SK-N-SH (cell line): Measurements from ENCODE around the gene CHPF2.

Experiments used
- CTCF ChIP-seq: fragments of 200-600 bp; sonication (generic); IDR thresholded peaks from 2 replicates; pipeline ENCODE4 v1.6.1; 2017; ENCODE audit warnings: antibody characterized with exemption, mild to moderate bottlenecking, moderate library complexity
- EZH2phosphoT487 ChIP-seq: fragments of 200-600 bp; sonication (generic); IDR thresholded peaks from 2 replicates; pipeline ENCODE4 v1.6.1; 2017; ENCODE audit warnings: low read depth, mixed run types, mild to moderate bottlenecking, antibody characterized with exemption, moderate library complexity, borderline replicate concordance
- FOSL2 ChIP-seq: IDR thresholded peaks from 2 replicates; pipeline ENCODE4 v1.4.0; 2012; ENCODE audit warnings: low read depth, mild to moderate bottlenecking, moderate library complexity, borderline replicate concordance
- FOXJ3 ChIP-seq: sonication (generic); formaldehyde crosslinking; IDR thresholded peaks from 2 replicates; pipeline ENCODE4 v1.5.1; 2020; ENCODE audit warnings: mild to moderate bottlenecking, missing genetic modification reagents
- NFIC ChIP-seq: IDR thresholded peaks from 2 replicates; pipeline ENCODE4 v1.4.0; 2012; ENCODE audit warnings: borderline replicate concordance
- POLR2AphosphoS5 ChIP-seq: IDR thresholded peaks from 2 replicates; pipeline ENCODE4 v1.6.1; 2012; ENCODE audit warnings: low read depth, low read length
- RAD21 ChIP-seq: IDR thresholded peaks from 2 replicates; pipeline ENCODE4 v1.6.1; 2012; ENCODE audit warnings: mild to moderate bottlenecking, low read length
- RXRA ChIP-seq: IDR thresholded peaks from 2 replicates; pipeline ENCODE4 v1.4.0; 2012; ENCODE audit warnings: low read depth, mild to moderate bottlenecking, borderline replicate concordance
- TF ChIP-seq, protein P1 (sequence below): IDR thresholded peaks from 2 replicates; pipeline ENCODE4 v1.4.0; 2012; ENCODE audit warnings: low read depth

DNA sequence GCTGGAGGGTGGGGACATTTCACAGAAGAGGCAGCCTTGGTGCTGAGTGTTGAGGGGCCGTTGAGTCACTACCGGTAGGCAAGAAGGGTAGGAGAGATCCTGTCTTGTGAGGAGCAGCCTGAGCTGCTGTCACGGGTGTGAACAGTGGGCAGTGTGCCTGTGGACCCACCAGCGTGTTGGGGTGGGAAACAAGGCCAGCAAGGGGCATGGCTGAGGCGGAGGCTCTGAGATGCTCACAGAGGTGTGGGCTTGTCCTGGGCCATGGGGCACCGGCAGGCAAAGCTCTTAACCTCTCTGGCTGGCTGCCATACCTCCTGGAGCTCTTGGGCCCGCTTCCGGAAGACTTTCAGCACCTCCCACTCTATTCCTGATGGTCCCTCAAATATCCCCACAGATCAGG lies 49.8 kb downstream of the CHPF2 start:
- TF ChIP-seq CTCF (no peak), POLR2AphosphoS5 (no peak), NFIC (no peak), EZH2phosphoT487 (no peak), RXRA (no peak), RAD21 (no peak), FOSL2 (no peak), FOXJ3 (CRISPR knock-in tag) (no peak)
- TF ChIP-seq, protein P1, sequence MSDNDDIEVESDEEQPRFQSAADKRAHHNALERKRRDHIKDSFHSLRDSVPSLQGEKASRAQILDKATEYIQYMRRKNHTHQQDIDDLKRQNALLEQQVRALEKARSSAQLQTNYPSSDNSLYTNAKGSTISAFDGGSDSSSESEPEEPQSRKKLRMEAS, result no peak
